ENCODE results near the gene ABR. TPM values are rescaled to one million over a fixed set of nuclear protein-coding genes. Genes with fewer than 3 reads are reported as not detected.

Gene ABR
- 18.1 and 63.1 TPM in 2 replicates for total RNA-seq

DNA sequence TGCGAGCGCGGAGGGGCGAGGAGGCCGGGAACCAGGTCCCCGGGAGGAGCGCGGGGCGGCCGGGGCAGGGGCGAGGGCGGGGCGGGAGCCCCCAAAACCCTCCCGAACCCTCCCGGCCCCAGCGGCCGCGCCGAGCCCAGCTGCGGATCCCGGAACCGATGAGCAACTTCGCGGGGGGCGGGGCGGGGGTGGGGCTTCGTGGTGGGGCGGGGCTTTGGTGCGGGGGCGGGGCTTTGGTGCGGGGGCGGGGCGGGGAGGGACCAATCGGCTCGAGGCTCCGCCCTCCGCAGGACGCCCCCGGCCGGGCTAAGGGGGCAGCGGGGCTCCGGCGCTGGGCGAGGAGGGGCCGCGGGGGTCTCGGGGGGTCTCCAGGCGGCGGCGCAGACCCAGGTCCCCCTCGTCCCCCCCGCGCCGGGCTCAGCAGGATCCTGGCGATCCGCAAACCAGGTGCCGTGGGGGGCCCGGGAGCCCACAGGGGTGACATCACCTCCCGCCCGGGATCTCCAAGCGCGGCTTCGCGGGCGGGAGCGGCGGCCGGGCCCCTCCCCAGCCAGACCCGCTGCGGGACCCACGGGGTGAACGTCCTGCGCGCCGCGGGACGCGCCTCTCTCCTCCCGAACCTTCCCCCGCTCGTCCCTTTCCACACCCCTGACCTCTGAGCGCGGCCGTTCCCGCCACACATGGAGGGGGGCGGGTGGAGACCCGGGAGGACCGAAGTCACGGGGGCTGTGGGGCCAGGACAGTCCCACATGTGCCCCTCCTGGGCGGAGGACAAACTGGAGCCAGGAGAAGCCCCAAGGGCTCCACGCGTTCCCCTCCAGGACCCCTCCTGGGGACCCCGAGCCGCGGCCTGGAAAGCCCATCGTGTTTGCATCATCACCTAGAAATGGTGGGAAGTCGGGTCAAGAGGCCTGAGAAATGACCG, at the start of gene ABR:
TSS of gene ABR (minus strand) at position 164 of the 925 bp plus-strand sequence. CDS start 254 bp downstream, outside the sequence.

DNA sequence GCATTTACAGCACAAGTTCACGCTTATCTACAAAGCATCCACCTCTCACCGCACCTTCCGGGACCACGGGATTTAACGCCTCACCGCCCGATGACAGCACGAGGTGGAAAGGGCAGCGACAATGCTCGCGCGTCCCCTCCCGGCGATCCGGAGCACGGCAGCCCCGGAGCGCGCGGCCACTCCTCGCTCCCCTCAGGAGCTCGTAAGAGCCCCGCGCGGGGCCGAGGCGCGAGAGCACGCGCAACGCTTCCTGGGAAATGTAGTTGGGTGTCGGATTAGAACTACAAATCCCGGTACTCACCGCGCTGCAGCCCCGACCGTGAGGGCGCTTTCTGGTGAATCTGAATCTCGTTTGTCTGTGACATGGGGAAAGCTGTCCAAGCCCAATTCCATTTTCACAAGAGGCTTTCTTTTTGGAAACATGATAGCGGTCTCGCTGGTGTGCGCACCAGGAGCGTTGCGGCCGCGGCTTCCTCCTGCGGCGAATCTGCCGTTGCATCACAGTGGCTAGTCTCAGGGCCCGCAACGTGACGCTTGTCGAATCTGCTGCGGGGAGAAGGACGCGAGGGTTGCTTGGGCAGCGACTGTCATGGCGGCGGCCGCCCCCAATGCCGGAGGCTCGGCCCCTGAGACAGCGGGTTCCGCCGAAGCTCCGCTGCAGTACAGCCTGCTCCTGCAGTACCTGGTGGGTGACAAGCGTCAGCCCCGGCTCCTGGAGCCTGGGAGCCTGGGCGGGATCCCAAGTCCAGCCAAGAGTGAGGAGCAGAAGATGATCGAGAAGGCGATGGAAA, 183.0 kb downstream of the ABR start, which contains the start of gene TIMM22:
TSS of gene TIMM22 (plus strand) at position 576 of the 791 bp plus-strand sequence. CDS start at position 590, 14 bp downstream.

DNA sequence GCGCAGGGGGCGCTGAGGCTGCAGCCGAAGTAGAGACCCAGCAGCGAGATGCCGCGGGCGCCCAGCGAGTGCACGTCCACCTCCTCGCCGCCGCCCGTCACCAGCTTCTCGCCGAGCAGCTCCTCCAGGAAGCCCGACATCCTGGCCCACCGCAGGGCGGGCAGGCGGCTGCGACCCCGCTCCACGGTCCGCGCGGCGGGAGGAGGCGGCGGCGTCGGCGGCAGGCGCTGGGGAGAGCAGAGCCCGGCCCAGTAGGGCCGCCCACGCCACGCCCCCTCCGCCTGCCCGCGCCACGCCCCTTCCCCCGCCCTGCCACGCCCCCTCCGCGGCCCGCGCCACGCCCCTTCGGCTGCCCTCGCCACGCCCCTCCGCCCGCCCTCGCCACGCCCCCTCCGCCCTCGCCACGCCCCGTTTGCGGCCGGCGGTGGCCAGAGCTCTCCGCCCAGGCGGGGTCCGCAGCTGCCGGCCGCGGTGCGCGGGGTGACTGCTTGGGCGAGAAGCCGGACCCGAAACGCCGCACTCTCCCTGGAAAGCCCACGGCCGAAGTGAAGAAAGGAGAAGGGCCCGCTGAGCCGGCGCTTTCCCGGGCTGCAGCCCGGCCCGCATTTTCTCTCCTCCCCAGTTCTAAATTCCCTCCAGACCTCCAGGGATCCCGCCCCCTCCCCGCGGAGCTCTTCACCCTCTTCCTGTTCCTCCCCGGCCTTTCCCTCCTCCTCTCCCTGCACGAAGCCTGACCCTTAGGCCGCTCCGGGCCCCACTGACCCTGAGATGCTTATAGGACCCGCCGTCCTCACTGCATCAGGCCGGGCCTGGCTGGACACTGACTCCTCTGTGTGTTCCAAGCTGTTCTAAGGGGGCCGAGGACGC, 200.0 kb downstream of the ABR start, which contains the start of gene NXN:
TSS of gene NXN (minus strand) at position 238 of the 867 bp plus-strand sequence.

Other genes with a start within 250 kb of the ABR start
- 69.7 and 82.2 TPM in 2 replicates for gene NXN, start 200.2 kb downstream of the ABR start, total RNA-seq
- 12.2 and 12.3 TPM in 2 replicates for gene TIMM22, start 182.9 kb downstream of the ABR start, total RNA-seq
- gene BHLHA9, start 90.5 kb upstream of the ABR start, total RNA-seq = not detected in 2 replicates
- not detected in 2 replicates for gene TRARG1, start 99.7 kb upstream of the ABR start, total RNA-seq
- 436 and 639 TPM in 2 replicates for gene YWHAE, start 220.2 kb upstream of the ABR start, total RNA-seq